GM19455 (cell line): ENCODE data around the gene CTNNA3.

Source experiments
- ATAC-seq: cut with Tn5 transposase; IDR thresholded peaks from one replicate; pipeline ENCODE4 v1.9.1; 2021; ENCODE audit not compliant: unreplicated experiment

Gene CTNNA3

DNA sequence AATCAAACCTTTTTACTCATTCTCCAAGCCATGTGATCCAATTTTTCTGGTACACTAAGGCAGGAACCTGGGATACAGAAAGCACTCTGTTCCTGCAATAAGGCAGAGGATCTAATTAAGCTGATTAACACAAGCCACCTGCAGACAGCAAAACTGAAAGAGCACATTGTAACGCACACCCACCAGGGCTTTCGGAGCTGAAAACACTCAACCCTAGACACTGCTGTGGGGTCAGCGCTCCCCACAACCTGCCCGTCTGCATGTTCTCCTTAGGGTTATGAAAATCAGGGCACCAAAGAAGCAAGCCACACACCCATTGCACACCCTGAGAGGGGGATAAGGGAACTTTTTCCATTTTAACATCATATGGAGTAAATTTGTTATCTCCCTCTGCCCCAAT, 1792.4 kb downstream of the CTNNA3 start:
- no peak for ATAC-seq

DNA sequence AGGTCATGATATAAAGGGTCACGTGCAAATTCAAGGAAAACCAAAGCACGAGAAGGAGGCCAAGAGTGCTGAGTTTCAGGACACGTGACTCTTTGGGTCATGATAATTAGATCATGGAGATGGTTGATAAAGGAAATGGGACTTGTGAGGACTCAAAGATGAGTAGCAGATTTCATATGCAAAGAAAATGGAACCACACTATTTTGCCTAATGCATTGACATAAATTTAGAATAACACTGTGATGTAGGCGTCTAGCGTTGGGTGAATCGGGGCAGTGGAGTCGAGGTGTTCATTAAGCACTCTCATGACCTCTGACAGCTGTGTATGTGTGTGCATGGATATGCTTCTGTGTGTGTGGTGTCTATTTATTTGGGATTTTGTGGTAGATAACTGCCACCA, 1795.7 kb downstream of the CTNNA3 start:
- no peak for ATAC-seq

DNA sequence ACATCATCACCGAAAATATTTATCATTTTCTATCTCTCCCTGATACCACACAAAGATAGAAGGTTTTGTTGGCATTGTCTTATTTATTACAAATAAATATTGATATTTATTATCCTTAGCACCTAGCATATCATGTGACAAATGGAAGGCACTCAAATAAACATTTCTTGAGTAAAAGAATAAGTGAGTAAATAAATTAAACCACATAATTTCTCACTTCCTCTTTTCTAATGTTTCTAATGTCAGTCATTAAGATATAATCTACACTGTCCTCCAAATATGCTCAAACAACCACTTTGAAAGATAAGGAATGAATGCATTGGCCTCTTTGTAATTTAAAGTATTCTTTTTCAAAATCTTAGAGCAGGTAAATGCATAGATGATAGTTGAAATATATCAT, 1797.9 kb downstream of the CTNNA3 start:
- ATAC-seq = no peak

DNA sequence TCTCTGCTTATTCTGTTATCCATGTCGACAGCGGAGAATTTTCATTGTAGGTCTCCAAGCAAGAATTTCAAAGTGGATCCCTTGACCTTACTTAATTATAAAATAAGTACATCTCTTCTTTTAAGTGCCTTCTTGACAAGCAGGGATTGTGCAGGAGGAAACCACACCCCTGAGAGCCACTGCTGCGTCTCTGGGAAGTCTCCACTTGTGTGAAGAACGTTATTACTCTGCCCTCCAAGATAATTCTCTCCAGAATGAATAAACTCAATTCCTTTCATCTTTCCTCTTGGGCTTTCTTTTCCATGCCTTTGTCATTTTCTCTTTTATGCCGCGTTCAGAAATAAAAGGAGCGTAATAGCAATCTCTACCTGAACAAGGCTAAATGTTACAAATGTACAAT, 1801.0 kb downstream of the CTNNA3 start:
- no peak for ATAC-seq

DNA sequence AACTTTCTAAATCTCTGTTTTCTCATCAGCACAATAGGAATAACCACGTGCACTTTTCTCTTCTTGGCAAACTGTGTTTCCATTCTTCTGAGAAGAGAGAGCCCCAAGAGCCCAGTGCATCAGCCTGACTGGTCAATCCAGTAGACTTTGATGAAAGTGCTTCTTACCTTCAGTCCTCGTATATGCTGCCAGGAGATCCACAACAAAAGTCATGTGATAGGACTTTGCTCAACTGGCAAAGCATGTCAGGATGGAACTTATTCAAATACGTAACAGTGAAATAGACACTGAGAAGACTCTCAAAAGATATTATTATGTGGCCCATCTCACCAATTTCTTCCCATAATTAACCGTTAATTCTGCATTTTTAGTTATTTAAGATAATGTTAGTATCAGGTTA, 1801.6 kb downstream of the CTNNA3 start:
- no peak for ATAC-seq

DNA sequence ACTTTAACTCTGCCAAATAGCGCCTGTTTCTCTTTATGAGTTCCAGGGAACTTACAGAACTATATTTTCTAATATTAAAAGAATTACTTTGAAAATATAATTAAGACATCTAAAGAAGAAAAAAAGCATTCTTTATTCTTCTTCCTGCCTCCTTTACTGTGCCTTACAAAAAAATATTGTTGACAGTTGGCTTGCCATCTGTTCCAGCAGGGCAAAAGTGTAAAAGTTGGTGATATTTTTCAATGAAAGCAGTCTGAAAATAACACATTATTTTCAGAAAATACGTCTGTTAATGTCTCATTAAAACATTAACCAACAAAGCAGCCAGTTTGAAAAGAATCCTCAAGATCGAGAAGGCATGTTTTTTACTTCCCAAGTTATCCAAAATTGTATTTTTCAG, 1802.3 kb downstream of the CTNNA3 start:
- ATAC-seq = no peak

DNA sequence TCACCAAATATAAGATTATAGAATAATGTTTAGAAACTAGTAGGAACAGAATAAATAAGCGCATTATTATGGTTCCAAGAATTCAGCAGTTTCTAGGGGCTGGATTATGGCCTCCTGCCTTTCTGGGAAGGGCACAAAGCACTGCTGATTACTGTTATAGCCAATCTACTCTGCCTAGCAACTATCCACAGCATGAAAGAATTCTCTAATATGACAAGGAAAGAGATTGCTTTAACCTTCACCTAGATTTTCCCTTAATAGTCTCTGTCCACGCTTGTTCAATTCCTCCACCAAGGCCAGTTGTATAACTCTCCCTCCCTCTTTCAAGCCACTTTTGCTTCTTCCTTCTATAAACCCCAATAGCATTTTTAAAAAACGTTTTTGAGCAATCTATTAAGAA, 1803.7 kb downstream of the CTNNA3 start:
- no peak for ATAC-seq

DNA sequence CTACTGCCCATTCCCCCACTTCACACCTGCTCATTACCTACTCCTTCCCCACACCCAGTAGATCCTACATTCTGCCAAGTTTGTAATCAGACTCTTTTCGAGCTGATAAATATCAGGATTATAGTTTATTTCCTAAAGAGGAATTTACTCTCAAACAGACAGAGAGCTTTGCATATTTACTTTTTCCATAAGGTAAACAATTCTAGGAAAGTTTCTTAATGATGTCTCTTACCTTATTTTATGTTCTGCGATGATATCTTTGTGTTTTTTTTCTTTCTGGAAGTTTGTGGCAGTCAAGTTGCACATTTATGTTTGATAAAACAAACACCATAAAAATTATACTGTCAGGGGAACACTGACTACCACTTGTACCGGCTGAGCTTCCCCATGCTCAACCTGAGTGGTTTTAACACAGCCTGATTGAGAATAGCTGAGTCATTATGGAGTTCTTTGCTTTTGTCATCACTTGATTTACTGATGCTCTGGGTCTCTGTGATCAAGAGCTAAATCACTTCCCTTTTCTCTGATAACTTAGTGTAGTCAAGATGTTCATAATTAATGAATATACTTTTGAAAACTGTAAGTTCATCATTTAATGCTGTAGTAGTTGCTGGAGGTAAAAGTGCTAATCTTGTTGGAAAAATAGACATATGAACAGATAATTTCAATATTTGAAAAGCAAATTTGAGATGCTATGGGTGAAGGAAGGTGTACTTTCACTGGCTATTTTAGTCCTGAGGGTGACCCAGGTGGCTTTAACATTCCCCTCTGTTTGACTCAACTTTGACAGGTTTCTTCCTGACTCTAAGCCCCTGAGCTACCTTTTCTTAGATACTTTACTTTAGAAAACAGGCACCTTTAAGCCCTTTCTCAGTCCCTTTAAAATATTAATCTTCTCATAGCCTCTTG, 1804.7 kb downstream of the CTNNA3 start:
- peak; percentile 81 for ATAC-seq

DNA sequence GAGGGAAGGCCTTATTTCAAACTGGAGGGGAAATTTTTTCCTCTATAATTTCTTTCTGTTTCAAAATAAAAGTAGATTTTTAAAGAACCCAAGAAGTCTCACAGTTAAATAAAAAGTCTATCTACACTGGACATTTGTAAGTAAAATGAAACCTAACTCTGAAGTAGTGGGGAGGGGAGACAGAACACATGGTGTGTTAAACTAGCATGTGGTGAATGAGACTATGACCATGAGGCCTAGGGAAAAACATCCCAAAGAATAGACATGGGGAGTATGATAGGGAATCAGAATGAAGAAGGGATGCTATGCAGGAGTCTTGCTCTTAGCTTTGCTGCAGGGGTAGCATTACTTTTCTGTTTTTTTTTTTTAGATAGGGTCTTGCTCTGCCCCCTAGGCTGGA, 1831.5 kb downstream of the CTNNA3 start:
- ATAC-seq = no peak

DNA sequence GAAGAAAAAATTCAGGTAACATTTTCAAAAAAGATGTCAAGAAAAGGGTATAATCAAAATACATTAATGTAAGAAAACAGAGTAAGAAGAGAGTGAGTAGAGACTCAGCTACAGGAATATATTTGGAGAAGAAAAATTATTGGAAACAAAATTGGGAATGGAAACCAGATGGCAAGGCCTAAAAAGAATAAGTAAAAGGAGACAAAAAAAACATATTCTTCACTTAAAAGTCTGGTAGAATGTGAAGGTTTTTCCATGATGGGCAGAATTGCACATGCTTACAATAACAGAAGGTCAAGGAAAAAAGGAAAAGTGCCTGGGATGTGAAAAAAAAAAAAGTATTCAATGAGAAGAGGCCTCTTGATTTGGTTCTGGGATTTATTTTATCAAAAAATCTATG, 1832.0 kb downstream of the CTNNA3 start:
- no peak for ATAC-seq
